HCT116 (cell line): Measurements from ENCODE around the gene OOSP1. TPM values are rescaled to one million over a fixed set of nuclear protein-coding genes. Genes with fewer than 3 reads are reported as not detected.

ENCODE experiments used
- ATAC-seq: fragments of 200-7000 bp; cut with Tn5 transposase; 2 replicates; pipeline ENCODE4 v1.9.1; 2020; ENCODE audit warnings: mild to moderate bottlenecking, moderate library complexity
- BruUV-seq: library from RNA; stranded (reverse); fragments of 400-500 nt; replicated peaks from 2 replicates; lab custom pipeline; 2021; lab: Mats Ljungman, UMichigan
- CTCF ChIA-PET: fragments of 300-600 bp; sonication (Branson Sonifier 250); formaldehyde crosslinking; loops from one replicate; lab custom pipeline; 2021; ENCODE audit warnings: antibody characterized with exemption; lab: Charles Lee
- POLR2A ChIA-PET: fragments of 300-600, 350-600 bp; sonication (Branson Sonifier 250); formaldehyde crosslinking; loops from one replicate; lab custom pipeline; 2021; ENCODE audit warnings: antibody characterized with exemption; lab: Charles Lee
- RAD21 ChIA-PET, 2 experiments: fragments of 300-600 bp; sonication (Branson Sonifier 250); formaldehyde crosslinking; loops; one replicate each; lab custom pipeline; 2023; ENCODE audit warnings: low total read pairs in 2 of 2; ENCODE audit not compliant: uncharacterized antibody in 2 of 2, unreplicated experiment in 2 of 2, low non-redundant PET in 1 of 2; lab: Charles Lee
- DNase-seq: peaks from one replicate; pipeline ENCODE4 v3.0.0-alpha.2; 2010; ENCODE audit warnings: low read depth, low spot score
- H2AFZ ChIP-seq: fragments of 200-600 bp; shearing (Covaris generic), sonication (generic); 2 replicates; pipeline ENCODE4 v1.6.1; 2017; ENCODE audit warnings: low read depth, mixed run types, mixed read lengths, antibody characterized with exemption, low read length; ENCODE audit not compliant: poor library complexity, severe bottlenecking
- H3K27ac ChIP-seq: 2 replicates; pipeline ENCODE4 v1.5.1; 2012; ENCODE audit warnings: low read depth, low read length
- H3K27me3 ChIP-seq: fragments of 200-600 bp; sonication (generic); 2 replicates; pipeline ENCODE4 v1.6.1; 2016; ENCODE audit warnings: mixed run types, low read length, mixed read lengths; ENCODE audit not compliant: insufficient read depth
- H3K36me3 ChIP-seq, 2 experiments: fragments of 200-500 bp in 1 of 2; fragments of 200-600 bp in 1 of 2; sonication (Bioruptor generic) in 1 of 2; sonication (generic) in 1 of 2; 2 replicates each; pipeline versions ENCODE4 v1.5.1 to v1.6.1; 2014 to 2016; ENCODE audit warnings: low read length in 2 of 2, inconsistent platforms in 1 of 2, mixed read lengths in 1 of 2, mixed run types in 1 of 2; ENCODE audit not compliant: insufficient read depth in 2 of 2, control insufficient read depth in 1 of 2
- H3K4me1 ChIP-seq, 2 experiments: fragments of 200-600 bp in 1 of 2; sonication (generic) in 1 of 2; 2 replicates each; pipeline versions ENCODE4 v1.5.1 to v1.6.1; 2012 to 2017; ENCODE audit warnings: low read length in 2 of 2, inconsistent platforms in 1 of 2, mild to moderate bottlenecking in 1 of 2, mixed read lengths in 1 of 2, mixed run types in 1 of 2, moderate library complexity in 1 of 2; ENCODE audit not compliant: insufficient read depth in 2 of 2, control insufficient read depth in 1 of 2
- H3K4me2 ChIP-seq: fragments of 200-600 bp; sonication (generic); 2 replicates; pipeline ENCODE4 v1.6.1; 2017; ENCODE audit warnings: mixed run types, low read length, mixed read lengths
- H3K4me3 ChIP-seq, 2 experiments: fragments of 200-600 bp in 1 of 2; sonication (generic) in 1 of 2; replicated peaks in 1 of 2; 2 replicates each; pipeline ENCODE4 v1.5.1; 2011 to 2016; ENCODE audit warnings: low read length in 2 of 2, control low read depth in 1 of 2, low read depth in 1 of 2, mild to moderate bottlenecking in 1 of 2, mixed read lengths in 1 of 2, mixed run types in 1 of 2
- H3K79me2 ChIP-seq: fragments of 200-600 bp; sonication (generic); 2 replicates; pipeline ENCODE4 v1.6.1; 2017; ENCODE audit warnings: mild to moderate bottlenecking, mixed run types, low read length, moderate library complexity, mixed read lengths; ENCODE audit not compliant: insufficient read depth
- H3K9ac ChIP-seq: fragments of 200-600 bp; sonication (generic); 2 replicates; pipeline ENCODE4 v1.6.1; 2016; ENCODE audit warnings: low read length, mixed read lengths
- H3K9me2 ChIP-seq: fragments of 200-600 bp; sonication (generic), shearing (Covaris generic); 2 replicates; pipeline ENCODE4 v1.6.1; 2017; ENCODE audit warnings: mixed run types, mild to moderate bottlenecking, moderate library complexity; ENCODE audit not compliant: insufficient read depth
- H3K9me3 ChIP-seq, 2 experiments: fragments of 200-500 bp in 1 of 2; fragments of 200-600 bp in 1 of 2; sonication (Bioruptor generic) in 1 of 2; sonication (generic) in 1 of 2; 2 replicates each; pipeline ENCODE4 v1.6.1; 2014 to 2017; ENCODE audit warnings: low read length in 2 of 2, mixed read lengths in 2 of 2, inconsistent platforms in 1 of 2, low read depth in 1 of 2, mild to moderate bottlenecking in 1 of 2, mixed run types in 1 of 2, moderate library complexity in 1 of 2; ENCODE audit not compliant: control insufficient read depth in 1 of 2, insufficient read depth in 1 of 2
- H4K20me1 ChIP-seq: fragments of 200-600 bp; sonication (generic), shearing (Covaris generic); 2 replicates; pipeline ENCODE4 v1.6.1; 2017; ENCODE audit warnings: mixed run types, mild to moderate bottlenecking, moderate library complexity; ENCODE audit not compliant: insufficient read depth
- CBX3 ChIP-seq: IDR thresholded peaks from 2 replicates; pipeline ENCODE4 v1.6.1; 2012; ENCODE audit warnings: low read depth
- CEBPB ChIP-seq: IDR thresholded peaks from 2 replicates; pipeline ENCODE4 v1.6.1; 2012; ENCODE audit warnings: low read depth
- EGR1 ChIP-seq: IDR thresholded peaks from 2 replicates; pipeline ENCODE4 v1.6.1; 2012; ENCODE audit warnings: low read depth
- ELF1 ChIP-seq: IDR thresholded peaks from 2 replicates; pipeline ENCODE4 v1.6.1; 2012; ENCODE audit warnings: low read depth, borderline replicate concordance
- EZH2phosphoT487 ChIP-seq: fragments of 200-600 bp; IDR thresholded peaks from 2 replicates; pipeline ENCODE4 v1.6.1; 2018; ENCODE audit warnings: antibody characterized with exemption, borderline replicate concordance
- FOSL1 ChIP-seq: IDR thresholded peaks from 2 replicates; pipeline ENCODE4 v1.6.1; 2012; ENCODE audit warnings: low read depth
- JUND ChIP-seq: IDR thresholded peaks from 2 replicates; pipeline ENCODE4 v1.6.1; 2012
- MAX ChIP-seq: IDR thresholded peaks from 2 replicates; pipeline ENCODE4 v1.6.1; 2012
- POLR2A ChIP-seq: IDR thresholded peaks from 2 replicates; pipeline ENCODE4 v1.7.0; 2011; ENCODE audit warnings: borderline replicate concordance; ENCODE audit not compliant: insufficient read depth, insufficient read length; ENCODE audit errors: extremely low read depth
- POLR2AphosphoS5 ChIP-seq: IDR thresholded peaks from 2 replicates; pipeline ENCODE4 v1.6.1; 2011; ENCODE audit warnings: mild to moderate bottlenecking, low read depth, low read length, moderate library complexity
- RAD21 ChIP-seq: IDR thresholded peaks from 2 replicates; pipeline ENCODE4 v1.6.1; 2012; ENCODE audit warnings: low read depth, mild to moderate bottlenecking
- SIN3A ChIP-seq: IDR thresholded peaks from 2 replicates; pipeline ENCODE4 v1.6.1; 2012; ENCODE audit warnings: low read depth
- SP1 ChIP-seq: IDR thresholded peaks from 2 replicates; pipeline ENCODE4 v1.6.1; 2012; ENCODE audit warnings: low read depth
- SRF ChIP-seq: IDR thresholded peaks from 2 replicates; pipeline ENCODE4 v1.6.1; 2012; ENCODE audit warnings: low read depth
- TCF7L2 ChIP-seq: IDR thresholded peaks from 2 replicates; pipeline ENCODE4 v1.7.0; 2011; ENCODE audit warnings: borderline replicate concordance, inconsistent platforms; ENCODE audit not compliant: insufficient read depth, insufficient read length; ENCODE audit errors: extremely low read depth
- ZNF274 ChIP-seq: fragments of 200-500 bp; sonication (Bioruptor generic); IDR thresholded peaks from 2 replicates; pipeline ENCODE4 v1.6.1; 2014; ENCODE audit warnings: mild to moderate bottlenecking, low read depth, low read length, inconsistent platforms
- intact Hi-C: fragments of 100-400 bp; cut with micrococcal nuclease; formaldehyde crosslinking; loops from 2 replicates; pipeline ENCODE4 v1.10.0; 2022
- total RNA-seq: library from RNA; stranded (reverse); gene quantifications from one replicate; pipeline ENCODE4 v1.2.1, GENCODE V29; 2021; ENCODE audit not compliant: unreplicated experiment
- TF ChIP-seq, protein P1 (sequence below), 3 experiments: fragments of 200-600 bp in 1 of 3; sonication (generic) in 1 of 3; IDR thresholded peaks in 2 of 3; conservative IDR thresholded peaks in 1 of 3; 2 replicates each; pipeline ENCODE4 v1.5.1; 2012 to 2017; ENCODE audit warnings: low read depth in 2 of 3, low read length in 2 of 3, antibody characterized with exemption in 1 of 3, borderline replicate concordance in 1 of 3, control low read depth in 1 of 3, mild to moderate bottlenecking in 1 of 3, mixed read lengths in 1 of 3, mixed run types in 1 of 3, moderate library complexity in 1 of 3; ENCODE audit not compliant: insufficient read depth in 1 of 3

Gene OOSP1
- total RNA-seq, 1 experiment from 2014 or later: not detected

DNA sequence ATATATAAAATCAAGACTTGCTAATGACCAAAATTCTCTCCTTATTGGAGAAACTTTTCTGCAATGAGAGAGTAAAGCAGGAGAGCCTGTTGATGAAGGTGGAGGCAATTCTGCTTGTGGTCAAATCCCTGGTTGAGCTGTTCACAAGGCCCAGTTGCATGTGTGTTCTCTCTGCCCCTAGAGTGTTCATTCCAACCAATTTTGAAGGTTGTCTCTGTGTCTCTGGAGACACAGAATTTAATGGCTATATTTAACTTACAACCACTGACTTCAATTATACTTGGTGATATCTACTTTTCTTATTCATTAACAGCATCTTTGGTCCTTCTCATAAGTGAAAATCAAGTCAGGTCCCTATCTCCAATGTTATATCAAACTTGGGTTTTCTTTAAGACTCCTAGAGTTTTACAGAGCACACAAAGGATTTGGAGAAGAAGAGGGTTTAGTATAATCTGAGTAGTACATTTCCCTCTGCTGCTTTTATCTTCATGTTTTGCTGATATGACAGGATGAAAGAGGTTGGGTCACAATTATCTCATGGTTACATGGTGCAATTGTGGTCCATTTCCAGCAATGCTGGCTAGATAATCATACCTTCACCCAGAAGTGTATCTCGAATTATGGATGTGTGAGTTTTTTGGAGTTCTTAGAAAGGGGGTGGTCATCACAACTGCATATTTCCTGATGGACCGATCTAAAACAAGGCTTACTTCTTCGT is 29.6 kb downstream of the OOSP1 start:
- H3K4me1 ChIP-seq: no peaks in the 10 kb centered on the region
- no peaks in the 10 kb centered on the region for H4K20me1 ChIP-seq
- no peak overlapping the region for H3K4me2 ChIP-seq
- no peaks in the 10 kb centered on the region for H3K79me2 ChIP-seq
- ChIA-PET CTCF (no interaction called here), POLR2A (no interaction called here), RAD21 (no interaction called here)
- no peak overlapping the region for H3K9ac ChIP-seq
- H3K9me2 ChIP-seq: no peaks in the 10 kb centered on the region
- H3K4me3 ChIP-seq: no peak overlapping the region
- H3K36me3 ChIP-seq: no peaks in the 10 kb centered on the region
- intact Hi-C loops: no loop called here
- DNase-seq: no peak
- ATAC-seq: no peak
- no peaks in the 10 kb centered on the region for H3K9me3 ChIP-seq
- BruUV-seq: no TSS peak
- TF ChIP-seq TCF7L2: no peak
- TF ChIP-seq JUND: no peak
- no peak for TF ChIP-seq POLR2AphosphoS5
- TF ChIP-seq CBX3: no peak
- no peak for TF ChIP-seq EGR1
- no peak overlapping the region for H3K27ac ChIP-seq
- no peaks in the 10 kb centered on the region for H3K27me3 ChIP-seq
- H2AFZ ChIP-seq: no peak overlapping the region

DNA sequence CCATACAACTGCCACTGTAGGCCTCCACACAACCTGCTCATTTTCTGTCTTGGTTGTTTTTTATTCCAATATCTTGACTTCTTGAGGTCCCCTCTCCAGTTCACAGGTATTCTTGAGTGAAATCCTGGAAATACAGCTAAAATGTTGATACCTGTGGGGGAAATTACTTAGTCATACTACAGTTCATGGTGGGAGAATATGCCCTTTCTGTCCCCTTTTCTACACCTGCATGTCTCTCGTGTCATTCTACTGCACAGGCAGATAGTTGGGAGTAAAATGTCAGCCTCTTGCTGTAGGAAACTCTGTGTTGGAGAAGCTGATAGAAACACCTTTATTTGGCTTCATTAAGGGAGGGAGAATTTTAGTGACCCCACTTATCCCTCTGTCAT is 30.2 kb downstream of the OOSP1 start:
- H2AFZ ChIP-seq: no peak overlapping the region
- no peak for TF ChIP-seq POLR2AphosphoS5
- no peak for TF ChIP-seq POLR2A
- no peak for TF ChIP-seq ZNF274
- no peak for TF ChIP-seq SIN3A
- TF ChIP-seq FOSL1: no peak
- no peak for TF ChIP-seq ELF1
- no peak for TF ChIP-seq SRF
- TF ChIP-seq, protein P1, sequence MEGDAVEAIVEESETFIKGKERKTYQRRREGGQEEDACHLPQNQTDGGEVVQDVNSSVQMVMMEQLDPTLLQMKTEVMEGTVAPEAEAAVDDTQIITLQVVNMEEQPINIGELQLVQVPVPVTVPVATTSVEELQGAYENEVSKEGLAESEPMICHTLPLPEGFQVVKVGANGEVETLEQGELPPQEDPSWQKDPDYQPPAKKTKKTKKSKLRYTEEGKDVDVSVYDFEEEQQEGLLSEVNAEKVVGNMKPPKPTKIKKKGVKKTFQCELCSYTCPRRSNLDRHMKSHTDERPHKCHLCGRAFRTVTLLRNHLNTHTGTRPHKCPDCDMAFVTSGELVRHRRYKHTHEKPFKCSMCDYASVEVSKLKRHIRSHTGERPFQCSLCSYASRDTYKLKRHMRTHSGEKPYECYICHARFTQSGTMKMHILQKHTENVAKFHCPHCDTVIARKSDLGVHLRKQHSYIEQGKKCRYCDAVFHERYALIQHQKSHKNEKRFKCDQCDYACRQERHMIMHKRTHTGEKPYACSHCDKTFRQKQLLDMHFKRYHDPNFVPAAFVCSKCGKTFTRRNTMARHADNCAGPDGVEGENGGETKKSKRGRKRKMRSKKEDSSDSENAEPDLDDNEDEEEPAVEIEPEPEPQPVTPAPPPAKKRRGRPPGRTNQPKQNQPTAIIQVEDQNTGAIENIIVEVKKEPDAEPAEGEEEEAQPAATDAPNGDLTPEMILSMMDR (IDR thresholded peaks at IDR 0.05 in 2 of 3, conservative IDR thresholded peaks at IDR 0.05 in 1 of 3; ENCODE audit: borderline replicate concordance in 1 of 3, insufficient read depth in 1 of 3, low read depth in 2 of 3, low read length in 2 of 3): no peak
- no peak for TF ChIP-seq RAD21
- TF ChIP-seq MAX: no peak
- no peak for TF ChIP-seq EZH2phosphoT487
- no peak for TF ChIP-seq CEBPB
- TF ChIP-seq SP1: no peak
- ChIA-PET RAD21 (no interaction called here), POLR2A (no interaction called here), CTCF (no interaction called here)
- no peak for DNase-seq
- H3K9me2 ChIP-seq: no peaks in the 10 kb centered on the region
- H3K27me3 ChIP-seq: no peaks in the 10 kb centered on the region
- no TSS peak for BruUV-seq
- H3K4me3 ChIP-seq: no peak overlapping the region
- no peaks in the 10 kb centered on the region for H3K36me3 ChIP-seq
- no peaks in the 10 kb centered on the region for H3K79me2 ChIP-seq
- no peak for ATAC-seq
- intact Hi-C loops: no loop called here
- no peaks in the 10 kb centered on the region for H4K20me1 ChIP-seq
- no peaks in the 10 kb centered on the region for H3K4me1 ChIP-seq
- H3K9me3 ChIP-seq: no peaks in the 10 kb centered on the region
- H3K27ac ChIP-seq: no peak overlapping the region
- H3K9ac ChIP-seq: no peak overlapping the region
- no peak overlapping the region for H3K4me2 ChIP-seq
